ENCODE results near the gene TOP2A.

Gene TOP2A

DNA sequence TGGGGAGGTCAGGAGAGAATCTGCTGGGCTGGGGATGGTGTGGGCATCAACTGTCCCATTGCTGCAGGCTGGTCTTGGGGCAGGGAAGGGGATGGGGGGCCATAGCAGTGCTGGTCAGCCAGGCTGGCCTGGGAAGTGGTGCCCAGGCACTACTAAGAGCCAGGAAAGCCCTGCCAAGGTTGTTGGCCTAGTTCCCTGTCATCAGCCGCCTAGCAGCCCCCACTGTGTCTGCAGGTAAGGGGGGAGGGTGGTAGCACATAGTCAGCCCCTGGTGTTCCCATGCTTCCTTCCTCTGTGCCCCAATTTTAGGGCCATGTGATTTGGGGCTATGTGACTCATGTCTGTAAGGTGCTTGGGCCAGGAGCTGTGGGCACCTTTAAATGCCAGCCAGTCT, 70.9 kb downstream of the TOP2A start:
- no peak for DNase-seq (ENCODE audit: low read depth in 2 of 2, low spot score in 1 of 2)

DNA sequence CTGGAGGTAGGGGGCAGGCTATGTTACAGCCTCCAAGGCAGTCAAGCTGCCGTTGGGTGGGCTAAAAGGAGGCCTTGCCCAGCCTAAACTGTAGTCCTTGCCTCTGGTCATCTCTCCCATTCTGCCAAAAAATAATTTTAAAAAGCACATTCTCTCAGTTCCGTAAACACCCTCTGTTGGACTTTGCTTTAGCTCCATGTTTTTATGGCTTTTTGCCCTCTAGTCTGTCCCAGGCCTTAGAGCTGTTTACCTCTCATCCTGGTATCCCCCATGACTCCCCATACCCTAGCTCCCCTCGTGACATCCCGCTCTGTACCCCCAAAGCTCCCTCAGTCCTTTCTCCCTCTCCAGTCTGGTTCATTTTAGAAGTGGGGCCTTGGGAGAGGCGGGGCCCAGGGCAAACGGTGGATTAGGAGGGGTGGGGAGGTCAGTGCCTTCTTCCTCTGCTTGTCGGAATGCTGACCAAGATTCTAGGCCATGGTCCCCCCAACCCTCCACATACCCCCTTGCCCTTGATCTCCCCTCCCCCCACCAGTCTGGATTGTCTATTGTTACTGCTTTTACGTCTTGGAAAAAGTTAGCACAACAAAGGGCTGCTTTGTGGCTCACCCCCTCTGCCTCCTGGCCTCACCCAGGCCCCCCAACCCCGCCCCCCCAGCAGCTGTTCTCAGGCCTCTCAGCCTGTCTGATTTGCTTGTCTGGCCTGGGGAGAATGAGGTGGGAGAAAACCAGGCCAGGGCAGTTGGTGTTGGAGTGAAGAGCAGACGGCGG, 71.5 kb downstream of the TOP2A start:
- DNase-seq (ENCODE audit: low read depth in 2 of 2, low spot score in 1 of 2) = no peak

DNA sequence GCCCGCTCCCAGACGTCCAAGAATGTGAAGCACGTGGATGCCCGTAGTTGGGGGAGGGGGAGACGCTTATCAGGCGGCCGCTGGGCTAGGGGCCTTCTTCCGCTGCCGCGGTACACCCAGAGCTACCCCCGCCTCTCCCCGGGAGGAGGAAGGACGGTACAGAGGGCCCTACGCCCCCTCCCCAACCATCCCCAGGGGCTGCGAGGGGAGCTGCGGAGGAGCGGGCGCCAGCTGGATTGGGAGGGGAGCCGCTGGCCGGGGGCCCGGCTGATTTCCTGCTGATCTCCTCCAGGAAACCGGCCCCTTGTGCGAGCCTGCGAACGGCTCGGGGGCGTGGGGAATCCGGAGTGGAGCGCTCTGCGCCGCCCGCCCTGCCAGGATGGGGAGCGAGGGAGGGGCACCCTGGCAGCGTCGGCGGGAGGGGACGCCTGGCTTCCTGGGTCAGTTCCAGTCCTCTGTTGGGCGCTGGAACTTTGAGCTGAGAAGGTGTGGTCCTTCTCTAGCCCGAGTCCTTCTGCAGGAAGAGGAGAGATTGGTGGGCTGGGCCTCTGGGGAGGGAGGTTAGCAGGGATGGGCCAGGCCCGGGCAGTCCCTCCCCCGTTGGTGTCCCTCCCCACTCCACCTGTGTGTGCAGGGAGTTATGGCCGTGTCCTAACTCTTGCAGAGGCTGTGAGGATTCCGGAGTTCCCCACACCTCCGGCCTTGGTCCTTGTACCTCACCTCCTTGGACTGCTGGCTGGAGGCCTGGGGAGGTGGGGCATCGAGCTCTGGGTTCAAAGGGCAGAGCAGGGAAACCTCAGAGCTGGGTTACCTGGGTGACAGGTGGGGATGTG, 72.3 kb downstream of the TOP2A start:
- no peak for DNase-seq (ENCODE audit: low read depth in 2 of 2, low spot score in 1 of 2)

DNA sequence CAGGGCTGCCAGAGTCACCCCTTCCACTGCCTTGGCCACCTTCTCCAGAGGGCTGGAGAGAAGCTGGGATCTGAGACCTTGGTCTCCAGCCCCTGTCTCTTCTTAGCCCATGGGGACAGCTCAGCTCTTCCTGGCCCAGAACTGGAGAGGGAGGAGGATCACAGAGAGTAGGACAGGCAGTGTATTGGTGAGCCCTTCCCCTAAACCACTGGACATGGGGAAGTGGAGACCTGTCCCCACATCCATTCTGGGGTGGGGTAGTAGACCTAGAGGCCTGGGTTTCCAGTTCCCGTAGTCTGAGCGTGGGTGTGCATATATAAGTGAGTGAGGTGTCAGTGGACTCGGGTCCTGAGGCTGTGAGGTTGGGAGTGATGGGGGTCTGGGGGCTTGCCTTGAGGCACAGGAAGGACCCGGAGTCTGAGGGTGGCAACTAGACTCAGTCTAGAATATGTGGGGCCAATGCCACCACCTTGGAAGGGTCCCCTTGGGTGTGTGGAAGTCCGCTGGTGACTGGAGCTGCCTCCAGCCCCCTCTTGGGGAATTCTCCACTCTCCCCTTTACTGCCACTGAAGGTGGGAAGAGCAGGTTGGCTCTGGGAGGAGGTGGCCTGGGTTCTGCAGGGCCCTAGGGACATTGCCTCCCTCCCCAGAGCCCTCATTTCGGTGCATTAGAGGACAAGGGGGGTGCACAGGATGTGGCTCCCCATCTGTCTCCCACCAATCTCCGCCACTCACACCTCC, 73.1 kb downstream of the TOP2A start:
- no peak for DNase-seq (ENCODE audit: low read depth in 2 of 2, low spot score in 1 of 2)

DNA sequence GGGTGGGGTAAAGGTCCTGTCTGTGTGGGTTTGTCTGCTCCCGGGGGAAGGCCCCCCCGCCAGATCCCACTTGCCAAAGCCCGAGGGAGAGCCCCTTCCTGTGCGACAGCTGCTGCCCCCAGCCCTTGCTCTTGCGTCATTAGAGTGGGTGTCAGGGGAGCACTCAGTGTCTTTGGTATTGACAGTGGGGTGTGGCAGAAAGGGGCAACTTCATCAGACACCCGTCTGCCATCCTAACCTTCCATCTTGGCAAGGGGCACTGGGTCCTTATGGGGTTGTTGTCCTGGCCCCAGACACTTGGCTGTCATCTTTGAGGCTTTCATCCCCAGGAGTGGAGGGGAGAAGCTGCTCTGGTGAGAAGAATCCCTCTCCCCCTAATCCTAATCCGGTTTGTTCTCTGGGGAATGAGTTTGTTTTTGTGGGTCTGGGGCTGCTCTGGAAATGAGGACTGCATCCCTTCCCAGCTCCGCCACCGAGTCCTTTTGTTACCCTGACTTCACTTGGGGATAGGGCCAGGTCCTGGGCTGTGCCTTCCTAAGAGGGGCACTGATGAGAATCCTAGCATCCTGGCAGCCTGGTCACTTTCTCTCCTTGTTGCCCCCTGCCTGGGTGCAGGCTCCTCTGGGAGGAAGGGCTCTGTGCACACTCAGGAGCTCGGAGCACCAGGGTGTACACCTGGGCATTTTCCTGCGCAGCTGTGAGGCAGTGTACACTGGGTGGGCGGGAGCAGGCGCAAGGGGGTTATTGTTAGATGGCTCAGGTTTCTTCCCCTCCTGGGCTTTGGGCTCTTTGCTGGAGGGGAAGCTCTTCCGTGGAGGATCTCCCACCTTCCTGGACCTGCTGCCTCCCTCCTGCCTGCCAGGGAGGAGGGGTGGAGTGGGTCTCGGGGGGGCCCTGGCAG, 74.2 kb downstream of the TOP2A start:
- DNase-seq (ENCODE audit: low read depth in 2 of 2, low spot score in 1 of 2) = no peak

DNA sequence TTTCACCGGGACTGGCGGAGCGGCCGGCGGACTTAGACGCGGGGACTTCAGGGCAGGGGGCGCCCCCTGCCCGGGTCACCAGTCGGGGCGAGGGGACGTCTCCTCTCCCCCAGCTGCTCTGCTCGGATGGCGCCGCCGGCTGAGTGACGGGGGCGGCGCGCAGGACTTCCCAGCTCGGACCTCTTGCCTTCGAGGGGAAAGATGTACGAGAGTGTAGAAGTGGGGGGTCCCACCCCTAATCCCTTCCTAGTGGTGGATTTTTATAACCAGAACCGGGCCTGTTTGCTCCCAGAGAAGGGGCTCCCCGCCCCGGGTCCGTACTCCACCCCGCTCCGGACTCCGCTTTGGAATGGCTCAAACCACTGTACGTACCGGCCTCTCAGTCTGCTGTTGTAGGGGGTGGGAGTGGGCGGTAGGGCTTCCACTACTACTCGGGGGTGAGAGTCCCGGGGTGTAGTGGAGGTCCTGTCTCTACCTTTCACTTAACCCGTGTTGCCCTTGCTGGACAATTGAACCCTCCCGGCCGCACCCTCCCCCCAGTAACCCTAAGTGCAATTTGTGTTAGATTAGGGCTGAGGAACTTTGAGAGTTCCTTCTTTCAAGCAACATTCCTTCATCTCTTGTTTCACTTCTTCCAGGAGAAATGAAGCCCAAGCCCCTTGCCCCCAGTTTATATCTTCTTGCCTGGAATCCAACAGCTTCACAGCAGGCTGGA, 75.0 kb downstream of the TOP2A start:
- no peak for DNase-seq (ENCODE audit: low read depth in 2 of 2, low spot score in 1 of 2)

DNA sequence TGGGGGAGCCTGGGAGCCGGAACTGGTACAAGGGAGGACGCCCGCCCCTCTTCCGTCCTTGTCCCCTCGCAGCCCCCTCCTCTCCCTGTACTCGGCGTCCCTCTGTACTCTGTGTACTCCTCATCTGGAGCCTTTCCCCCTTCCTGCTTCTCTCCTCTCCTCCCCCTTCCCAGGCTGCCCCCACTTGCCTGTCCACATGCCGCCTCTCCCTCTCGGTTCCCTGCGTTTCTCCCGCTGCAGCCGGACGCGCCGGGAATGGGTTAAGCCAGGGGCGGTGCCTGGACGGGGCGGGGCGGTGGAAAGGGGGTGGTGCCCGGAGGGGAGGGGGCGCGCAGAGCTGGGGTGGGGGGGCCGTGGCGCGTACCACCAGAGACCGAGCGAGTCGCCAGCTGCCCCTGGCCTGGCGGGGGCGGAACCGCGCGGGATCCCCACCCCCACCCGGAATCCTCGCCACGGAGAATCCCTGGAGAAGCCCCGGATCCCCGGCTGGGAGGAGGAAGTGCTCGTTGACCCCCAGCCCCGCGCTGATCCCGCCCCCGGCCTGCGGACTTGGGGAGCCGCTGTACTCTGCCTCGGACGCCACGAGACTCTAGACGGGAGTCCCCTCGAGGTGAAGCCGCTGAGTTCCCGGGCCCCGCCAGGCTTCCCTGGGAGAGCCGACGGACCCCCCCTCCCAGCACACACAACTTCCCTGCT, 75.7 kb downstream of the TOP2A start:
- DNase-seq (ENCODE audit: low read depth in 2 of 2, low spot score in 1 of 2) = no peak

DNA sequence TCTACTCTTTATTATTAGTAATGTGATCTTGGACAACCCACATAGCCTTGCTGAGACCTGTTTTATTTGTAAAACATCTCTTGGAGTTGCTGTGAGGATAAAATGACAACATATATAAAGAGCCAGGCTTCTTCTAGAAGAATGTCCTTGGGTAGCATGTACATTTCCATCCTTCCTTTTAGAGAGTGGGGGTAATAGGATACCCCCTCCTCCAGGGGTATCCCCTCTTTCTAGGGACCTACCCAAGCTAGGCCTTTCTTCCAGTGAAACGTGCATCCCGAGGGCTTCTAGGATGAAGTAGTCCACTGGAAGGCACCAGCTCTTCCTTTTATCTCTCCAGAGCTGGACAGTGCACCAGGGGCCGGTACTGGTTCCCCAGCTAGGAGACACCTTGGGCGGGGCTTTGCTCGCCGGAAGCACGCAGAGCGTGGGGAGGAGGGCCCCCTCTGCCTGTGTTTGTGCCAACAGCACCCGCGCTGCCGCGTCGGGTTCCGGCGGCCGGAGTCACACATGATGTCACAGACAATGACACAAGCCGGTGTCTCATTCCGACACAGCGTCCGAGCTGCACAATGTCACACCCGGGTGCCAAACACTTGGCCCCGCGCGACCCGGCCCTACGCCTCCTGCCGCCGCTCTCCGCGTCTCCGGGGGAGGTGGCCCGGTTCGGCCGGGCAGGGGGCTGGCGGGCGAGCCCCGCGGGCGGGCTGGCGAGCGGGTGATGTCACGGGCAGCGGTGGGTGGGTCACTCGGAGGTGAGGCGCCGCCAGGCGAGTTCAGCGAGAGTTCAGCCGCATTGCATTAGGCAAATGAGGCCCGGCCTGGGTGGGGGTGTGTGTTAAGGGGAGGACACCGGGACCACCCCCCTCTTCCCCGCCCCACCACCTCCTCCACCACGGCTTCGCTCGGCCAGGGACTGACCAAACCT, 76.6 kb downstream of the TOP2A start:
- peak; percentile 56 to 76 for DNase-seq (ENCODE audit: low read depth in 2 of 2, low spot score in 1 of 2)

DNA sequence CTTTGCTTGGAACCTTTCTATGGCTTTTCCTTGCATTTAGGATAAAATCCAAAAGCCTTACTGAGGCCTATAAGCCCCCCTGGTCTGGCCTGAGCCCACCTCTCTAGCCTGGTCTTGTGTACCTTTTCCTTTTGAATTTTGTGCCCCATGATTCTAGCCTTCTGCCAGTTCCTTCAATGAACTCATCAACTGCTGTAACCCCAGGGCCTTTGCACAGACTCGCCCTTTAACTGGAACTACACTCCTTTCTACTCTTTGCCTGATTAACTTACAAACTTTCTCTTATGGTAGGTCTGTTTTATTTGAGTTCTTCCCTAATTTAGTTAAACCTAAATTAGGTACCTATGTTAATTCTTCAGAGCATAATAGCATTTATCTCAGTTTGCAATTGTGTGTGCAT, 77.4 kb downstream of the TOP2A start:
- no peak for DNase-seq (ENCODE audit: low read depth in 2 of 2, low spot score in 1 of 2)

DNA sequence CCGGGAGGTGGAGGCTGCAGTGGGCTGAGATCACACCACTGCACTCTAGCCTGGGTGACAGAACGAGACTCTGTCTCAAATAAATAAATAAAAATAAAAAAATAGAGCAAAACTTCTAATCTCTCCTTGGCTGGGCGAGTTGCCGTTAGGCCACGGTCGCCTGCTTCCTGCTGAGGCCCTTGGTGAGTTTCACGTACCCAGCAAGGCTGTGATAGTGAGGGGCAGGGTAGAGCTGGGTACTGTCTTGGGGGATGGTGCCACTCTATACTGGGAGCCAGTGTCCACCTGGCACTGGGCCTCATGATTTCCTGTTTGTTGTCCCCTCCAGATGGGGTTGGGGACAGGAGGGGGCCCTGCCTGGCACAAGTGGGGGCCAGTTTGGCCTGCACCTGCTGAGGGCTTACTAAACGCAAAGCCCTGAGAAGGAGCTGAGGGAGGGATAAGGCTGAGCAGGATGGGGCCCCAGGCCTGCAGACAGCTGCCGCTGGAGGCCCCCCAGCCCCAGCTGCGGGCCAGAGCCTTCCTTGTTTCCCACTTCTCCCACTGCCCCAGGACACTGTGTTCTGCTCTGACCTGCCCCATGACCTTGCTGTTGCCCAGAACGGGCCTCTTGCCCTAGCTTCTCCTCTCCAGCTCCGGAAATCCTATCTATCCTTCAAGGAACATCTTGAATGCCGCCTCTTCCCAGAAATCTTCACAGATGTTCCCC, 78.6 kb downstream of the TOP2A start:
- no peak for DNase-seq (ENCODE audit: low read depth in 2 of 2, low spot score in 1 of 2)

All from stimulated activated CD8-positive, alpha-beta memory T cell treated with anti-CD3 and anti-CD28 coated beads, Interleukin-4, amount 100 ng/mL, for 4 hours (primary cell).